GM18907 (cell line): ENCODE measurements around the gene RPL15.

Source experiments
- ATAC-seq: cut with Tn5 transposase; IDR thresholded peaks from one replicate; pipeline ENCODE4 v1.9.1; 2021; ENCODE audit warnings: mild to moderate bottlenecking, moderate library complexity; ENCODE audit not compliant: unreplicated experiment

Gene RPL15

DNA sequence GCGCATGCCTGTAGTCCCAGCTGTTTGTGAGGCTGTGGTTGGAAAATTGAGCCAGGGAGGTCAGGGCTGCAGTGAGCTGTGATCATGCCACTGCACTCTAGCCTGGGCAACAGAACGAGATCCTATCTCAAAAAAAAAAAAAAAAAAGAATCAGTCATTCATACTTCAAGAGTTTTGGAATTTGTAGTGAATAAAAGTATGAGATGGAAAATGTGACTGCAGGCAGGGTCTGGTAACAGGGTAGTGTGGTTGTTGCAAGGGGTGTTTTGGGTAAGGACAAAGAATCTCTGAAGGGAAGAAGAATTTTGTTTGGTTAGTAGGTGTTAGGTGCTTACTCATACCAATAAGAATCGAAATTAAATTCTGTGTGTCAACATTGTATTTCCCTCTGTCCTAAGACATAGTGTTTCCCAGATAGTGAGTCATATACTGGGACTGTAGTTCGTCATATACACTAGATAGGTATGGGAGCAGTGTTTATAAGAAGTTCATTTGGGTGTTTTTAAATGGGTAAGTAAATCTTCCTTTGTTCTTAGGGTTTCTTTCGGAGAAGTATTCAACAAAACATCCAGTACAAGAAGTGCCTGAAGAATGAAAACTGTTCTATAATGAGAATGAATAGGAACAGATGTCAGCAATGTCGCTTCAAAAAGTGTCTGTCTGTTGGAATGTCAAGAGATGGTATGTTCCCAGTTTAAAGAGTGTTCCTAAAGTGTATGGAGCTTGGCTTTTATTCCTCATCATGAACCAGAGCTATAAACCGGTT is 42.4 kb downstream of the RPL15 start:
- ATAC-seq, result no peak

DNA sequence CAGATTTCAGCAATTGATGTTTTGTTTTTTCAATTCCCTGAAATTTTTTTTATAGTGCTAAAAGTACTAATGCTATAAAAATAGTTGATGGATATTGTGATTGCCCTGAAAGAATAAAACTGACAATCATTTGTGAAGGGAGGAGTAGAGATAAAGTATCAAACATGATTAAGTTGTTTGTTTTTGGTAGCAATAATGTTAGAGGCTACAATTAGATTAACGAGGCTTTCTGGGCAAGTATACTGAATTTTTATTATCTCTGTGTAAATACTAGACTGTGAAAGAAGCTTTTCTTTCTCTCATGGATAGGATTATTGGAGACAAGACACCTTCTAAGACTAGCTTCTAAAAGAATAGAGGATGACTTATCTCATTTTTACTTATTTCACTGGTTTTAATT is 43.7 kb downstream of the RPL15 start:
- no peak for ATAC-seq

DNA sequence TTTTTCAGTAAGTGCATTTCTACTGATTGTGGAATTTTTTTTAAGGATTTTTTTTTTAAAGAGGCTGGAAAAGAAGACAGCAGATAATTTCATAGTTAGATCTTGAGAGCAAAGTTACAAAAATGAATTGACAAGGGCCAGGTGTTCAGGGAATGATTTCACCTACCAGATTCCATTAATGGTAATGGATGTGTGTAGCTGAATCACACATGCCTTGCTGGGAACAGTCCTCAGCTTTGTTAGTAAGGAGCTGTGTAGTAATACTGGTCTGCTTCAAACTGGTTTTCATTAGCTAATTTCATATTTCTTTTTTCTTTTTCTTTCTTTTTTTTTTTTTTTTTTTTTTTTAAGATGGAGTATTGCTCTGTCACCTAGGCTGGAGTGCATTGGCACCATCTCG is 44.1 kb downstream of the RPL15 start:
- no peak for ATAC-seq

DNA sequence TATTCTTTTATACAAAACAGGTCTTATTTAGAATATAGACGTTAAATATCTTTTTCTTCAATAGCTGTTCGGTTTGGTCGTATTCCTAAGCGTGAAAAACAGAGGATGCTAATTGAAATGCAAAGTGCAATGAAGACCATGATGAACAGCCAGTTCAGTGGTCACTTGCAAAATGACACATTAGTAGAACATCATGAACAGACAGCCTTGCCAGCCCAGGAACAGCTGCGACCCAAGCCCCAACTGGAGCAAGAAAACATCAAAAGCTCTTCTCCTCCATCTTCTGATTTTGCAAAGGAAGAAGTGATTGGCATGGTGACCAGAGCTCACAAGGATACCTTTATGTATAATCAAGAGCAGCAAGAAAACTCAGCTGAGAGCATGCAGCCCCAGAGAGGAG is 45.0 kb downstream of the RPL15 start:
- ATAC-seq, result no peak

DNA sequence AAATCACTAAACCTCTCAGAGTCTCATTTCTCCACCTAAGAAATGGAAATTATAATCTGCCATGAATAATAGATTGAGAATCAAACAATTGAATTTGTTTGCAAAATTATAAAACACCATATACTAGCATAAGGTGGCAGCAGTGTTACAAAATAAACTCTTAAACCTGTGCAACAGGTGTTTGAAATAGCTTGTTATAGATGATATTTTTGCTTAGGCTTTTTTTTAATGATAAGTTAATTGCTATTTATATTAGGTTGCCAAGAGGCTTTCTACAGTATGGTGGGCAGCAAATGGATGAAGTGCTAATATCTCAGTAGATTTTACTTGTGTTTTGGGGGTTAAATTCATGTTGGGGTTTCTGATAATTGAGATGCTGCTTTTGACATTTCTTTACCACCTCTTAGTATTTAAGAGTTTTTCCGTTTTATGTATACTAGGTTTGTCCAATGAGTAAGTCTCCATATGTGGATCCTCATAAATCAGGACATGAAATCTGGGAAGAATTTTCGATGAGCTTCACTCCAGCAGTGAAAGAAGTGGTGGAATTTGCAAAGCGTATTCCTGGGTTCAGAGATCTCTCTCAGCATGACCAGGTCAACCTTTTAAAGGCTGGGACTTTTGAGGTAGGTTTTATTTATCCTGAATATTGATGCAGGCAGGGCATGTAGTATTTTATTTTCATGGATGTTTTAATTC is 47.8 kb downstream of the RPL15 start:
- no peak for ATAC-seq

DNA sequence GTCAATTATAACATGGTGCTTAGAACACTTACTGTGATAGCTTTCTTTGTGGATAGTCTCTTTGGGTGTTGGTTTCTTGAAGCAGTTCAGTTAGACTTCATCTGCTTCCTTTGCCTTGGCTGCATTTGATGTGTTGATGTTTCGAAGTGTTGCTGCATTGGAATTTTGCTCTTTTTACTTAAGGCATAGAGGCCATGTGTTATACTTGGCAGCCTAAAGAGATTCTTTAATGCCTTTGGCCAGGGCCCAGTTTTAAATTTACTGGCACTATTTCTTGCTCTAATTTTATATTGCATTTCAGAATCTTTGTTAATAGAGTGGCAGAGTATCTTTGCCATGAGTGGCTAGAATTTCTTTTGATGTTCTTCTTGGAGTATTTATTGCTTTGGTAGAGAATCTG is 49.4 kb downstream of the RPL15 start:
- no peak for ATAC-seq

DNA sequence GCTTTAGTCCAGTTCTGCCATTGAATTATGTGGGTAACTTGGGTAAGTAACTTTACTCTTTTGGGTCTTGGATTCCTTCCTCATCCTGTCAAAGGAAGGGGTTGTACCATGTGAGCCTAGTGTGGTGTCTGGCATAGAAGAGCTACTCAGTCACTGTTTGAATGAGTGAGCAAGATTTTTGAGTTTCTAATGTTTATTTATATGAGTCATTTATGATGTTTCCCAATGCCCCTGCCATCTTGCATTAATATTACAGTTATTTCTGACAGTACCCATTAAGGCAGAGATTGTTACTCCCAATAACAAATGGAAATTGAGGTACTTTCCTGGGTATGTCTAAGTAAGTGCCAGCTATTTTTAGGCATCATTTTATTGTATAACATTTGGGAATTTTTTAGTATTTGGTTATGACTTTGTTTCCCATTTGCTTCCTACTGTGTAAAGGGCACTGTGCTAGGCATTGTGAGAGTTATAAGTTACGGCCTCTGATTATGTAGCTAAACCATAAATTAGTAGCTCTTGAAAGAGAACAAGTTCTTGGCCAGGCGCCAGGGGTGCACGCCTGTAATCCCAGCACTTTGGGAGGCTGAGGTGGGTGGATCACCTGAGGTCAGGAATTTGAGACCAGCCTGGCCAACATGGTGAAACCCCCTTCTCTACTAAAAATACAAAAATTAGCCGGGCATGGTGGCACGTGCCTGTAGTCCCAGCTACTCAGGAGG is 51.7 kb downstream of the RPL15 start:
- no peak for ATAC-seq

DNA sequence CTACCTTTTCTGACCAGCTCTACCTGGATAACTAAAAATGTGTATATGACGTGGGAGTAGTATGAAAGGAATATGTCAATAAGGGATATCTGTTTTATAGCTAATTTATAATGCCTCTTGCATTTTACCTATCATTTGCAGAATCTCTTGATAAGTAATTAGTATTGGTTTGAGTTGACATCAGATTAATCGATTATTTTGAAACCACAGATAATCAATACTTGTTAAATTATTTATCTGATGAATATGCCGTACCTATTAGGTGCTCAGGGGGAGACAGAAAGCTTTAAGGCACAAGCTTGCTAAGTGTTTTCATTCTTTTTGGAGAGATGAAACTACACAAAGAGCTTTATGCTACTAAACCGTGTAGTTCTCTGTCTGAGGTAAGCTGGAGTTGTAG is 52.5 kb downstream of the RPL15 start:
- no peak for ATAC-seq
